ENCODE results near the gene ARID1B.

Gene ARID1B

DNA sequence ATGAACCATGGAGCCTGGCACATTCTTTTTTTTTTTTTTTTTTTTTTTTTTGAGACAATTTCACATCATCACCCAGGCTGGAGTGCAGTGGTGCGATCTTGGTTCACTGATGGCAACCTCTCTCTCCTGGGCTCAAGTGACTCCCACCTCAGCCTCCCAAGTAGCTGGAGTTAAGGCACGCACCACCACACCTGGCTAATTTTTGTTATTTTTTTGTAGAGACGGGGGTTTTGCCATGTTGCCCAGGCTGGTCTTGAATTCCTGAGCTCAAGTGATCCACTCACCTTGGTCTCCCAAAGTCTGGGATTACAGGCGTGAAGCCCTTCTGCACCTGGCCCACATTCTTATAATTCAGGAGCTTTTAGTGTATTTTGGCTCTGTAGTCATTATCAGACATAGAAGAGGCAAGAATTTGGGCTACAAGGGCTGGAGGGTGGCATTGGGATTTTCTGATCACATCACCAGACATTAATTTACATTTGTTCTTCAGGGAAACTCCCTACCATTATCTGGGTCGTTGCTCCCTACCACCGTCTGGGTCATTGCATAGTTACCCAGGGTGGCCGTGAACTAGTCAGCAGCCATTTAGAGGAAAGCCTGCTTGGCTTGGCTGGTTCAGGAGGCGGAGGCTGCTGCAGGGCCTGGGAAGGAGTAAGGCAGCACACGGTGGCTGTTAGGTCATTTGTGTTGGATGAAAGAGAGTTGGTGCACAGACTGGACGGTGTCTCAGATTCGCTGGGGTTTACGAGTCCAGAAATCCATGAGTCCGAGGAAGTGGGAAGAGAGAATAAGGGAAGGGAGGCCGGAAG is 17.6 kb downstream of the ARID1B start:
- DNase-seq: no peak

DNA sequence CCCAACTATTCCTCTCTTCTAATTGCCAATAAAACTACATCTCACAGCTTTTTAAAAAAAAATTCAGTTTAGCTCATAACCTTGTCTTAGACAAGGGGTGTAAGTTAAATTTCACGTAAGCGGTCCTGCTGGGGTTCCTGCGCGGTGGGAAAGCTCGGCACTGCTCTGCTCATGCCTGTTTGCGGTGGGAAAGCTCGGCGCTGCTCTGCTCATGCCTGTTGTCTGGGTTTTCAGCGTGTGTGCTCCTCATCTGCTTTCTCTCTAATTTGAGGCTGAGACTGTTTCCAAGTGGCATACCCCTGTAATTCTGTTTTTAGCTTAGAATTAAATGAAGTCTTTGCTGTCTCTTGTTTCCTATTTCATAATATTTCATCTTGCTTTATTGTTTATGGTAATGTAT is 18.6 kb downstream of the ARID1B start:
- DNase-seq: no peak

DNA sequence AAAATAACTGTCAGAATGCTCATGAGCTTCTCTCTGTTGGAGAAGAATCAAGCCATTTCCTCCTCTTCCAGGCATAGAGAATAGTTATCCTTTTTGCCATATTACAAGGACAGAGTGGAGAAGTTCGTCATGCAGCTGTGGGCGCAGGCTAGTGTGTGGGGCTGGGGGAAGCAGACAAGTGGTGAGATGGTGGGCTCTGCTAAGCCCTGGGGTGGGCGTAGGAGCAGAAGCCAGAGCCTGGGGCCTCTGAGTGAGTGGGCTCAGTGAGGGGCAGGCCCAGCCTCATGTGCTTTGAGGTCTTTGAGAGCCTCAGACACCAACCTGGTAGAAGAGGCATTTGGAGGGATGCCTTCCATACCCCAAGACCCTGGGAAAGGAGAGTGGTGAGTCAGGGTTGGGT is 19.4 kb downstream of the ARID1B start:
- no peak for DNase-seq

DNA sequence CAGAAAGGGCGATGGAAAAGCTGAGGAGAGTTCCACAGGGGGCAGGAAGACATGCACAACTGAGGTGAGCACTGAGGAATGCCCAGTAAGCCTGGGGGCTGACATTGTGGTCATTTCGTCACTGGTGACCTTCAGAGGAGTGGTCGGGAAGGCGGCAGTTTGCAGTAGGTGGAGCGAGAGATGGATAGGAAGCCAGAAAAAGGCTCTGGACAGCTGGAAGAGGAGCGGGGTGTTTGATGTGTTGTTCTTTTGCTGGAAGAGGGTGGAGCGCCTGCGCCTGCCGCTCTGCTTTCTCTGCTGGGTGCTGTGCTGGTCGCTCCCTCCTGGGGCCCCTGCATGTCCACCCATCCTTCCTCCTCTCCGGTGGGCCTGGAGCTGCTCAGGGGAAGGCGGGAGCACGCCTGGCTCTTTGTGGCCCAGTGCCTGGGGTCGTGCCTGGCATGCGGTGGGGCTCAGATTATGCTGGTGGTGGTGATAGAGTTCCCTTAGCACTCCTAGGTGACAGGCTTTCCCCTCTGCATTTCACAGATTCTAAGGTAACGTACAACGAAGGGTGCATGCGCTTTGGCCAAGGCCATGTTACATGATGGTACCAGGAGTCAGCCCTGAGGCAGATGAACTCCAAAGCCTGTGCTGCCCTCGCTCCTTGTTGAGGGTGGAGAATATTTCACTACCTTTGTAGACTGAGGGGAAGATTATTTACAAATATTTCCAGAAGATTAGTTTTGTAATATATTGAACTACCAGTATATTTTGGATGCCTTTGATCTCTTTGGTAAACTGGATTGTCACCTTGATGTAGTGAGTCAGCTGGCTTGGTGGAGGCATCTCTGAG is 20.9 kb downstream of the ARID1B start:
- no peak for DNase-seq

DNA sequence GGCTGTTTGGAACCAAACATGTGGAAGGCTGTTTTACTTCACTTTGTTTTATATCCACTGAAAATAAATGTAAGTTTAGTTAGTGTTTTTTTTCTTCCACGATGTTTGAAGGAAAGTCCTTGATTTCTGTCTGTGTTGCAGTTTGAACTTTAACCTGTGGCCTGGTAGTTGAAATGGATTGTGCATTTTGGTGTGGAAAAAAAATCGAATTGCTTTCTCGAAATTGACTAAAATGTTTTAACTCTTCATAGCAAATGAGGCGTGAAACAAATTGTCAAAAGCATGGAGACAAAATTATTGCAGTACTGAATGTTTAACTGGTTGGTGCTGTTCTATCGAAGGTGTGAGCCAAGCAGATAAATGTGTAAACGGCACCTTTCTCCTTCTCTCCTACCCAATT is 24.5 kb downstream of the ARID1B start:
- no peak for DNase-seq

DNA sequence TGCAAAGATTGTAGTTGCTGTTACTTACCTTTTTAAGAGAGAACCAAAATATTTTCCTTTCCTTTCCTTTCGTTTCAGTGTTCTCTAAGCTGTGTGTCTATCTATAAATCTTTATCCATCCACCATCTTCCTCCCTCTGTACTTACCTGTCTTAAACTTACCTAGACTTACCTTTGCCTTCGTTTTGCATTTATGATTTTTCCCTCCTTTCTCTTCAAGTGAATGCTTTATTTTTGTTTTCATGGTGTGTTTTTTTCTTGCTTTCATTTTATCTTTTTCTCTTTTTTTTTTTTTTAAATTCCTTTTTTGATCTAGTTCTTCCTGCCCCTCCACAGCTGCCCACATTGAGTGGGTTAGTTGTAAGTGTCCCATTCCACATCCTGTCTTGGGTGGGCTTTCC is 26.2 kb downstream of the ARID1B start:
- DNase-seq: no peak

DNA sequence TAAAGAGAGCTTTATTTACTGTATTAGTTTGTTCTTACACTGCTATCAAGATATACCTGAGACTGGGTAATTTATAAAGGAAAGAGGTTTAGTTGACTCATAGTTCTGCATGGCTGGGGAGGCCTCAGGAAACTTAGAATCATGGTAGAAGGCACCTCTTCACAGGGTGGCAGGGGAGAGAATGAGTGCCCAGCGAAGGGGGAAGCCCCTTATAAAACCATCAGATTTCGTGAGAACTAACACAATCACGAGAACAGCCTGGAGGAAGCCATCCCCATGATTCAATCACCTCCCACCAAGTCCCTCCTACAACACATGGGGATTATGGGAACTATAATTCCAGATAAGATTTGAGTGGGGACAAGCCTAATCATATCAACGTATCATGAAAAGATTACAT is 27.2 kb downstream of the ARID1B start:
- no peak for DNase-seq

DNA sequence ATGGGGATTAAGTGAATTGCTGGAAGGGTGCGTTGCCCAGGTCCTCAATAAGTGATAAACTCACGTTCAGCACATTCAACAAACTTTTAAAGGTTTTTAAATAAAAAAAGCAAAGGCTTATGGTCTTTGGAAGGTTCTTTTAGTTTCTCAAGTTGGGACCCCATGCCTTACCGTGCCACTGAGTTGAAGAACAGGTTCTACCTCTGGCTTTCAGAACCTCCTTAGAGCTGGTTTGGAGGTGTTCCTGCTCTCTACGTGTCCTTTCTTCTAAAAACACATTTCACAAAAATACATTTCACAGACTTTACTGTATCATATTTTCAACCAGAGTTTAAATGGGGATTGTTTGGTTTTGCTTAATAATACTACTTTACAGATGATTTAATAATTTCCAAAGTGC is 29.0 kb downstream of the ARID1B start:
- DNase-seq: no peak

DNA sequence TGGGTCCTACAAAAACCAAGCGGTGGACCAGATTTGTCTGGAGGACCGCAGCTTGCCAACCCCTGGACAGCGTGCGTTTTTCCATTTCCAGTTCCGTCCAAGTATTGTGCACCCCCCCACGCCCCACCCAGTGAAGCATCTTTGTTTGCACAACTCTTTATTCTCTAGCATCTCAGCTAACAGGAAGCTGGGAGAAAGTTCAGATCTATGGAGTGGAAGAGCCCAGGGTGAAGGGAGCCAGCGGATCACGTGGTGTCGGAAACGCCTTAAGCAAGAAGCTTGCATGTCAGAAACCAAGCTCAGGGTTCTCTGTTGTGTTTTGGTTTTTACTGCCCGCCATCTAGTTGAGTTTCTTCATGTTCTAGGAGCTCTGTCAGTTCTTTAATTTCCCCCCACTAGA is 29.9 kb downstream of the ARID1B start:
- no peak for DNase-seq

DNA sequence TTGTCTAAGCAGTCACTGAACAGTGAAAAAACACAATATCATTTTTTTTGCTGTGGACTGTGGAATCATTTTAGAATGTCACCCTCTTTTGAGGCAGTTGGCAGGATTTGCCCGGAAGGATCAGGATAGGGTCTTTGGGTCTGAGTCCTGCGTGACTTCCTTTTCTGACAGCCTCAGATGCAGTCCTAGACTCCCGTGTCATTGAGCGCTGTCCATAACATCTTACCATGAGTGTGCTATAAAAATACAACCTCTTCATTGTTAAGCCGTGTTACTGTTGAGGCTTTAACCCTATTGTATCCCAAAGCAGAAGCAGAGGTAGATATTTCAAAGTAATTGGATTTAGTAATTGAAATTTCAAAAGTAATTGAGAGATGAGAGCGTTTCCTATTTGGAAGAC is 30.6 kb downstream of the ARID1B start:
- DNase-seq: no peak

DNA sequence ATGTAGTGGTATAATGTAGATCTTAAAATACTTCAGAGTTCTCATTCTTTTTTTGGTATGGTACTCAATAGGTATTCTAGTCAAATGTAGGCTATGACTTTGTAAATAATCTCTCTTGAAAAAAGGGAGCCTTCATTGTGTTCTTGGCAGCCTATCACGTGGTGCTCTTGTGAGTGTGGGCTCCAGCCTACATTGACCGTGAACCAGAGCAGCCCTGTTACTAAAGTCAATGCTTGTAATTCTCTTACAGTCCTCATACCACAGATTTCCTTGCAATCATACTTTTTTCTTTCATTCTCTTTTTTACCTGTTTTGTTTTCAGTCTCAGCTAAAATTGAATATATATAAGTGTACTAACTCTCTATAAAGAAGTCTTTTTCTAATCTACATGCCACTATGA is 31.1 kb downstream of the ARID1B start:
- DNase-seq: no peak

DNA sequence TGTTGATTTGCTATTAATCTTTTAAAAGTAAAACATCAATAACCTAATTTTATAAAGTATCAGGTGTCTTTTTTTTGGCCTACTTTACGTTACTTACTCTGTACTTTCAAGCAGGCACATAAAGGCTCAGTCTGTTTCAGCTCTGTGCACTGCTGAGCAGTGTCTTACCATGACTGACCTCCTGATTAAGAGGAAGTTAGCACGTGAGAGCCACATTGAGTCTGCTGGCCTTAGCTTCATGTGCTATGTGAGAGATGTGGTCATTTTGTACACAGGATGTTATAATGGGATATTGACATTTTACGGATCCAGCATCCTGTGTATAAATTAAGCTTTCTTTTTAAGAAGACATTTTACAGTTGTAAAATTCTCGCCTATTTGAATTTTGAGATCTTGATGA is 31.9 kb downstream of the ARID1B start:
- no peak for DNase-seq

DNA sequence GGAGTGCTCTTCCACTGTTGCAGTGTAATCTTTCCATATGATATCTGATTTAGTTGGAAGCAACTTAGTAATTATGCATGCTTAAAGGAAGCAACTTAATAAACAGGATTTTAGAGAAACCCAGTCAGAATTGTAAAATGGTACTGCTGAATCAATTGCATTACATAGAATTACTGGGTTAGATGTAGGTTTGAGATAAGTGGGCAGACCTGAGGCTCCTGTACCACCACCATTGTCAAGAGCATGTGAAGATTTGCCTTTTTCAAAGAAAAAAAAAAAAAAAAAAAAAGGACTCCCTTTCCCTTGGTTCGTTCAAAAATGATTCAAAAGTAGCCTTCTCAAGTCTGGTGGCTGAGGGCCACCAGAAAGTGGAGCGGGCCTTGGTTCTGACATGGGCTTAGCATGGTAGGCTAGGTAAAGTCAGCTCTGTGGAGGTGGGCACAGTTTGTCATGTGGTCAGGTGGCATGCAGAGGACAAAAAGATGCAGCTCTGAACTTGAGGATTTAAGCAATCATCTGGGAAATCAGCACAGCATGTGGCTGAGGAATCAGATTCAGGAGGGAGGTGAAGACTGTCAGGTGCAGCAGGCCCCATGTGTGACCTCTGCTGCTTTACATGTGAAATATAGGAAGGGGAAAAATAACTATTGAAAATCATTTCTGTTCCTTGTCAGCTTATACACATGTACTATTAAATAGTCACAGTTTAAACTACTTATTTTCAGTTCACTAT is 32.4 kb downstream of the ARID1B start:
- DNase-seq: no peak

DNA sequence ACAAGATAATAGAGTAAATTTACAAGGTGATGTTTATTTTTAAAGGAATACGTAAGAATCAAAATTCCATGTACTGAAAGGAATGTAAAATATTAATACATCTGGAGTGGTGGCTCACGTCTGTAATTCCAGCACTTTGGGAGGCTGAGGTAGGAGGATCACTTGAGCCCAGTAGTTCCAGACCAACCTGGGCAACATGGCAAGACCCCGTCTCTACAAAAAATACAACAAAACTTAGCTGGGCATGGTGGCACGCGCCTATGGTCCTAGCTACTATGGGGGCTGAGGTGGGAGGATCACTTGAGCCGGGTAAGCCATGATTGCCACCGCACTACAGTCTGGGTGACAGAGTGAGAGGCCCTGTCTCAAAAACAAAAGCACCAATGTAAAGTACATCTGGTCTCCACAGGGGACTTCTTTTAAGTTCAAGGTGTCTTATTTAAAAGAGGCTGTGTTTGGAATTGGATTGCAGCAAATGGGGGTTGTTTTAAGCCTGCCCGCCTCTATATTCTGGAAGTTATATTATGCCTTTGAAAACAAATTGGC is 36.9 kb downstream of the ARID1B start:
- no peak for DNase-seq

DNA sequence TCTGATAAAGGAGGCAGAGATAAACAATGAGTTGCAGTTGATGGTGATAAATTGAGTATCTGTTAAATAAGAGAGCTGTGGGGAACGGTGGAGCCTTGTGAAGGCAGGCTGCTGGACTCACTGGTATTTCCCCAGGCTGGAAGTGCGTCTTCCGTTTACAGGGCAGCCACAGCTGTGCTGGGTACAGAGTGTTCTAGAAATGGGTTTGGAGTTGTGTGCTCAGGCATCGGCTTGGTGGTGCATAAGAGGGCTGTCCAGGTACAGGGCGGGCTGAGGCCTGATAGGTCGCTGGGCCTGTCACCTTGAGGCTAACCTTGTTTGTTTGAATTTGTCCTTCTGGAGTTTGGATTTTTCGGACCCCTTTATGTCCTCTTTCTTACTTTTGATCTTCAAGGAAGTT is 39.3 kb downstream of the ARID1B start:
- no peak for DNase-seq

DNA sequence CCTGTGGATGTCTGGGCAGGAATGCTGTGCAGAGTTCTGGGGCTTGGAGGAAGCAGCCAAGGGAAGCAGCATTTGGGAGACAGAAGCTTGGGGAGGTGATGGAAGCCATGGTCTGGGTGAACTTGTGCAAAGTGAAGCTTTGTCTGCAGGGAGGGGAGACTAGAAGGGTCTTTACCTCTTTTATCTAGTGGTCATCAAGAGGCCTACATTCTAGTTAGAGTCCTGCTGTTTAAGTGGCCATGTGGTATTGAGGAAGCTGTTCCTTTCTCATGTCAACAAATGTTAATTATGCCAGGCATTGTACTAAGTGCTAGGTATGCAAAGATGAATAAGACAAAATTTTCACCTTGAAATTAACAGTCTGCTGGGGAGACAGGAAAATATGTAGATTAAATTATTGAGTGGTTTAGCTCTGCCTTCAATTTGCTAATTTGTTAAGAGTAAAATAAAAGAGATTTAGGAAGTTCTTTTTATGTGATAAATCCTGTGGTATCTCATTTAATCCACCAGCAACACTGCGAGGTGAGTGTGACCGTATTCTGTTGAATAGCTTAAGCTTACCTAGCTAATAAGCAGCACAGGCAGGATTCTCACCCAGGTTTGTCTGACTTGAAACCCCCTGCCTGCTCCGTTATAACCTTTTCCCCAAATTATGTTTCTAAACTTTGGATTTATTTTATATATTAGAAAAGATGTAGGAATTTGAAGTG is 43.1 kb downstream of the ARID1B start:
- DNase-seq: no peak

DNA sequence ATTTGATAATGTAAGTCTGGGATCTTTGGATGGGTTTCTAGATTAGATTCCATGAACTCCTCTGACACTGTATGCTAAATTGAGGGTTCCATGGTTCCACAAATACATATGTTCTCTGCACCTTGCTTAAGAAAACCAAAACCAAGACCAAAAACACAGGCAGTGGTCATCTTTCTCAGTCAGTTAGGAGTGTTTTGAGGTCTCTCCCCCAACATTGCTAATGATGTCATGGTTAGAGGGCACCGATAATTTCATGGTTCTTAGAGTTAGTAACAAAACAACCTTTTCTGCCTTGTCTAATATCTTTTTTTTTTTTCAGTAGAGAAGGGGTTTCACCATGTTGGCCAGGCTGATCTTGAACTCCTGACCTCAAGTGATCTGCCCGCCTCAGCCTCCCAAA is 44.5 kb downstream of the ARID1B start:
- no peak for DNase-seq

DNA sequence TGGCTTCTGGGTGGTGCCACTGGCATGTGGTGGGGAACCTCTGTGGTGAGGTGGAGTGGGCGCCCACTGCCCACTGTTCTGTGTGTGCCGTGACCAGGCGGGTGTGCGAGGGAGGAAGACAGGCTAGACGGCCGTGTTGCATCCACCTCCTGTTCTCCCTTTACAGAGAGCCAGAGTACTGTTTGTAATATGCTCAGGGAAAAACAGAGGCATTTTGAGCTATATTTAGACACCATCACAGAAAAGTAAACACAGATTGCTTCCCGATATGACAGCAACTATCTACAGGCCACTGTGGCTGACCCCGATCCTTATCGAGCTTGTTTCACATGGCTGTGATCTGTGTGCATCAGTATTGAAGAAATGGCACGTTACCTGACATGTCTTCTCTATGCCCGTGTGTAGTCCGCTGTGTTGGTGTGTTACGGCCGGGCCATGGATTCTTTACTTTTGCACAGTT is 45.6 kb downstream of the ARID1B start:
- DNase-seq: no peak

DNA sequence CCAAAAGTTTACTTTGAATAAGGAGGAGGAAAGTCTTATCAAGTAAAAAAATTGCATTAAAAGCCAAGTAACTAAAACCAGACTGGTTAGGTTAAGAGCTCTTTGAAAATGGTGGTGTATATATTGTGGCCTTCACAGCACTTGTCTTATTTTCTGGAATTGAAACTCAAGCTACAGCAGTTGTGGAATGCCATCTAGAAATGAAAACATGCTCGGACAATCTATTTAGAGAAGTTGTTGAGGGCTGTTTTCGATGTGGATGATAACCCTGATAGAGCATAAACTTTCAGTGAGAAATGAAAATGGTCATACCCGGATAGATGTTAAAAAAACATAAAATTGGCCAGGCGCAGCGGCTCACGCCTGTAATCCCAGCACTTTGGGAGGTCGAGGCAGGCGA is 47.0 kb downstream of the ARID1B start:
- DNase-seq: no peak

DNA sequence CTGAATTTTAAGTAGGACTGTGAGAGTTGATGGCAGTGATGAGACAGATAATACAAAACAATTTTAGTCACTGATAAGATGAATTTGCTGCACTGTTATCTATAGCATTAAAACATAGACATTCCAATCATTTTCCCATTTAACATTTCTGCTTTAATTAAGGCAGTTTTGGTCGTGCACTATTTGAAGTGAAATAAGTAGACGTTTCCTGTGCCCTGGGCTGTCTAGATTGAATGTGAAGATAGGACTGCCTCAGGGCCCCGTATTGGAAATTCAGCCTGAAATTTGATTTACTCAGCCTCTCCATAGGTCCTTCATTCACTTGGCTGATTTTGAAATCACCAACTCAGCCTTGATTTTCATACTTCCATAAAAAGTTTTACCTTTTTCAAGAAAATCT is 48.3 kb downstream of the ARID1B start:
- no peak for DNase-seq

DNA sequence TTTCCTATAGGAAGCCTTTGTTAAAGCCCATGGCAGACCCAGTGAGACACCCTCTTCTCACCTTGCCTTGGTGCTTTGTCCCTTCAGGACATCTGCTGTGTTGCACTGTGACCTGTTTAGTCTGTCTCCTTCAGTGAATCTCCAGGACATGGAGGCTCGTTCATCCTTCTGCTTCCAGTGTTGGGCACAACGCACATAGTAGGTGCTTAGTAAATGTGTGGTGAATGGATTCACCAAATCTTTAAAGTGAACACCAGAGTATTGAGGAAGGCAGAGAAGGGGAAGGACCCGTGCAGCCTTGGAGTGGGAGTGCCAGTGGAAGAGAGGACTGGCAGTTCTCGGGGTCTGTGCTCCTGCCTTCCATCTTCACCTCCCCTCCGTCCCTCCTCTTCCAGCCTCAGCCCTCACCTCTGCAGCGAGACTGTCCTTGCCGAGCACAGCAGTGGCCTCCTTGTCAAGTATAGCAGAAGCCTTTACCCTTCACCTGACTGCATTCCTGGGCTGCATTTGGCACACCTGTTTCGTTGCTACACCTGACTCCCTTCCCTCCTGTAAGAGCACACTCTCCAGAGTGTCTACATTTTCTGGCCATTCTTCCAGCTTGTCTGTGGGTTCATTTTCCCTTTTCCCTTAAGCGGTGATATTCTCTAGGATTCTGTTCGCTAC is 49.2 kb downstream of the ARID1B start:
- no peak for DNase-seq

DNA sequence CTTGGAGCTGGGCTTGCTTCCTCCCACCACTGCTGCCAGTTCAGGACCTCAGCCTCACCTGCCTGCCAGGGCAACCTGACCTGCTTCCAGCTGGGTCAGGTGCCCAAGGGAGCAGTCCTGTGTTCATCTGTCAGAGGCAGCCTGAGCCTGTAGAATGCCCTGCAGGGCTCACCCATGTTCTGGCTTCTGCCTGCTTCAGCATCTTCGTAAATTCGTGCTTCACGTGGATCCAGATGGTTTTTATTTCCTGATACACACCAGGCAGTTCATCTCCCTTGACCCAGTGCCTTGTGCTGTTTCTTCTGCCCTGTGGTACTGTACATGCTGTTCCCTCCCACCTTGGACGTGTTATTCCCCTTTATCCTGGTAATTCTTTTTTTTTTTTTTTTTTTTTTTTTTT is 50.2 kb downstream of the ARID1B start:
- no peak for DNase-seq

Data from activated CD4-positive, alpha-beta T cell treated with anti-CD3 and anti-CD28 coated beads for 1 hour (primary cell).